K562 (cell line): ENCODE results near the gene ID1. TPM values are rescaled to one million over a fixed set of nuclear protein-coding genes. Genes with fewer than 3 reads are reported as not detected.

ENCODE experiments used
- ATF3 ChIP-seq, 2 experiments: fragments of 450-650 bp in 1 of 2; sonication (generic) in 1 of 2; formaldehyde crosslinking in 1 of 2; IDR thresholded peaks in 1 of 2; conservative IDR thresholded peaks in 1 of 2; 2 replicates each; pipeline versions ENCODE4 v1.6.1 to v1.8.1; 2016 to 2023; ENCODE audit warnings: mild to moderate bottlenecking in 2 of 2, moderate library complexity in 2 of 2, inconsistent platforms in 1 of 2, missing genetic modification reagents in 1 of 2
- BRF2 ChIP-seq: IDR thresholded peaks from 3 replicates; pipeline ENCODE4 v1.6.1; 2011; ENCODE audit warnings: borderline replicate concordance, mild to moderate bottlenecking; ENCODE audit not compliant: insufficient read length, insufficient read depth
- CBFA2T2 ChIP-seq: fragments of 450-650 bp; conservative IDR thresholded peaks from 2 replicates; pipeline ENCODE4 v1.6.1; 2017; ENCODE audit warnings: mild to moderate bottlenecking
- CBX3 ChIP-seq, 2 experiments: IDR thresholded peaks; 1 replicate in 1 of 2; 2 replicates in 1 of 2; pipeline ENCODE4 v1.6.1; 2012; ENCODE audit warnings: inconsistent platforms in 2 of 2, low read length in 2 of 2, borderline replicate concordance in 1 of 2, control low read depth in 1 of 2
- CEBPG ChIP-seq, 3 experiments: fragments of 200-800 bp in 1 of 3; sonication (Bioruptor generic) in 1 of 3; sonication (generic) in 1 of 3; formaldehyde crosslinking in 1 of 3; IDR thresholded peaks in 2 of 3; conservative IDR thresholded peaks in 1 of 3; 2 replicates each; pipeline versions ENCODE4 v1.6.1 to v1.8.0; 2016 to 2022; ENCODE audit warnings: missing compliant biosample characterization in 2 of 3, missing genetic modification characterization in 2 of 3, mild to moderate bottlenecking in 1 of 3, missing genetic modification reagents in 1 of 3
- CREM ChIP-seq: IDR thresholded peaks from 2 replicates; pipeline ENCODE4 v1.6.1; 2014; ENCODE audit warnings: antibody characterized with exemption, low read depth
- HMGN3 ChIP-seq: IDR thresholded peaks from 2 replicates; pipeline ENCODE4 v1.6.1; 2011; ENCODE audit warnings: borderline replicate concordance, low read depth, mild to moderate bottlenecking, mixed read lengths, low read length; ENCODE audit not compliant: insufficient read length; ENCODE audit errors: extremely low read depth
- HNRNPLL ChIP-seq: fragments of 200-400 bp; formaldehyde crosslinking; IDR thresholded peaks from 2 replicates; pipeline ENCODE4 v1.6.1; 2017; ENCODE audit warnings: low read length, low read depth, mild to moderate bottlenecking; ENCODE audit not compliant: poor library complexity, severe bottlenecking
- JUN ChIP-seq, 2 experiments: sonication (generic) in 1 of 2; formaldehyde crosslinking in 1 of 2; IDR thresholded peaks; 2 replicates each; pipeline versions ENCODE4 v1.6.1 to v1.8.0; 2012 to 2022; ENCODE audit warnings: borderline replicate concordance in 2 of 2, mild to moderate bottlenecking in 2 of 2, improper control_type of control experiment in 1 of 2, low read depth in 1 of 2, low read length in 1 of 2, missing genetic modification reagents in 1 of 2
- NCOR1 ChIP-seq: fragments of 450-650 bp; IDR thresholded peaks from 2 replicates; pipeline ENCODE4 v1.6.1; 2016; ENCODE audit warnings: mild to moderate bottlenecking, moderate library complexity
- SFPQ ChIP-seq: fragments of 200-400 bp; formaldehyde crosslinking; IDR thresholded peaks from 2 replicates; pipeline ENCODE4 v1.6.1; 2017; ENCODE audit warnings: mild to moderate bottlenecking, low read depth, low read length, moderate library complexity
- U2AF2 ChIP-seq: fragments of 200-400 bp; formaldehyde crosslinking; optimal IDR thresholded peaks from 2 replicates; pipeline ENCODE3; 2017; ENCODE audit warnings: low read depth, mild to moderate bottlenecking, low read length
- VEZF1 ChIP-seq: fragments of 200-800 bp; sonication (Bioruptor generic); IDR thresholded peaks from 2 replicates; pipeline ENCODE4 v1.6.1; 2017; ENCODE audit warnings: missing genetic modification characterization, missing compliant biosample characterization
- XRCC3 ChIP-seq: fragments of 450-650 bp; IDR thresholded peaks from 2 replicates; pipeline ENCODE4 v1.6.1; 2017; ENCODE audit warnings: mild to moderate bottlenecking, moderate library complexity
- ZBTB12 ChIP-seq: fragments of 250-450 bp; sonication (Bioruptor Pico); IDR thresholded peaks from 2 replicates; pipeline ENCODE4 v1.4.0; 2020
- ZFP36 ChIP-seq: fragments of 150-350 bp; IDR thresholded peaks from 2 replicates; pipeline ENCODE4 v1.6.1; 2018; ENCODE audit warnings: low read length, low read depth; ENCODE audit not compliant: partially characterized antibody
- ZNF143 ChIP-seq: sonication (generic); formaldehyde crosslinking; IDR thresholded peaks from 2 replicates; pipeline ENCODE4 v1.9.0; 2022; ENCODE audit warnings: mild to moderate bottlenecking, missing genetic modification reagents
- ZNF586 ChIP-seq: fragments of 450-650 bp; formaldehyde crosslinking; conservative IDR thresholded peaks from 2 replicates; pipeline ENCODE4 v1.4.0; 2020; ENCODE audit warnings: mild to moderate bottlenecking, moderate library complexity
- polyA plus RNA-seq, 8 experiments: library from polyadenylated mRNA; depleted of rRNA in 4 of 8; stranded (reverse) in 5 of 8; unstranded in 3 of 8; fragments of >200 nt; fragmentation: Nextera tagmentation in 2 of 8; fragmentation: Illumina TruSeq in 1 of 8; extraction: Ambion mirVana in 2 of 8; extraction: Trizol in 1 of 8; gene quantifications; 2 replicates each; pipeline versions ENCODE4 v1.2.1 to v1.2.3, GENCODE V29; 2011 to 2014; ENCODE audit warnings: inconsistent platforms in 1 of 8, missing spikeins in 1 of 8
- total RNA-seq, 7 experiments: library from RNA; depleted of rRNA in 6 of 7; stranded (reverse); fragments of >200 nt in 6 of 7; fragmentation: Illumina TruSeq in 2 of 7; extraction: Trizol in 2 of 7; gene quantifications; 2 replicates each; pipeline versions ENCODE4 v1.2.1 to v1.2.3, GENCODE V29; 2011 to 2021; ENCODE audit warnings: low replicate concordance in 1 of 7

The ID1 gene
- total and polyA plus RNA-seq, 9 of the 15 experiments (the other 6 are each of a cell fraction or from before 2014, with no cell fraction given): 1.4 to 358 (median 65.0) TPM

- TF ChIP-seq ZNF586 (CRISPR knock-in tag): no peak
- peak; percentile 69 for TF ChIP-seq NCOR1
- TF ChIP-seq BRF2: no peak
- peak; percentile 94 for TF ChIP-seq JUN (IDR thresholded peaks at IDR 0.05; ENCODE audit: borderline replicate concordance, low read depth, low read length)
- 0 out of 2 replicates have a peak, but pooled peaks have one; percentile 36 for TF ChIP-seq JUN (CRISPR knock-in tag; IDR thresholded peaks at IDR 0.05; ENCODE audit: borderline replicate concordance)
- no peak for TF ChIP-seq SFPQ
- peak; percentile 74 for TF ChIP-seq ZFP36
- no peak for TF ChIP-seq XRCC3
- TF ChIP-seq U2AF2: no peak
- peak; percentile 49 for TF ChIP-seq HNRNPLL
- peak; percentile 99 for TF ChIP-seq ATF3 (IDR thresholded peaks at IDR 0.05)
- peak; percentile 63 for TF ChIP-seq ATF3 (CRISPR knock-in tag; conservative IDR thresholded peaks at IDR 0.05)
- no peak for TF ChIP-seq CEBPG (CRISPR knock-in tag; IDR thresholded peaks at IDR 0.05)
- 0 out of 4 replicates have a peak, but pooled peaks of 1 of the 2 experiments have one; percentile 18 for TF ChIP-seq CEBPG (tag; conservative IDR thresholded peaks at IDR 0.05 in 1 of 2, IDR thresholded peaks at IDR 0.05 in 1 of 2)
- TF ChIP-seq CBFA2T2: no peak
- peak; percentile 96 for TF ChIP-seq HMGN3
- peak; percentile 98 for TF ChIP-seq CREM
- peak in 1 of 2 experiments; percentile 35; a peak in 1 of 3 replicates for TF ChIP-seq CBX3 (IDR thresholded peaks at IDR 0.05; ENCODE audit: borderline replicate concordance in 1 of 2, low read length in 2 of 2)
- peak; percentile 87 for TF ChIP-seq VEZF1 (CRISPR knock-in tag)
- TF ChIP-seq ZNF143 (CRISPR knock-in tag): no peak
- TF ChIP-seq ZBTB12 (CRISPR knock-in tag): peak; percentile 81
These were observed 1.1 kb upstream of the ID1 start (continued) for GRCh38 chr20:31603822-31604566.
